Caki2 (cell line): Measurements from ENCODE around the gene TNK2. TPM values are rescaled to one million over a fixed set of nuclear protein-coding genes. Genes with fewer than 3 reads are reported as not detected.
"Not testable (repeated sequence)": the region's sequence is repeated elsewhere in the genome, so short reads cannot be mapped to it uniquely, and the experiment has no call there.

Experiments
- DNase-seq: peaks from one replicate; pipeline ENCODE4 v3.0.0-alpha.2; 2015; ENCODE audit warnings: low read depth
- in situ Hi-C: cut with HindIII; loops from 2 replicates; pipeline ENCODE4 v1.10.0; 2016; ENCODE audit warnings: low sequenced_read_pairs, low pct_unique_long_range_greater_than_20kb, mixed read lengths
- total RNA-seq: library from RNA; depleted of rRNA; stranded (reverse); fragments of >200 nt; shearing (Covaris generic); gene quantifications from 2 replicates; pipeline ENCODE4 v1.2.3, GENCODE V29; 2014; ENCODE audit warnings: low replicate concordance

TNK2 gene
- total RNA-seq, 1 experiment from 2014 or later = 10.7 TPM

- DNase-seq = no peak
- in situ Hi-C loops = no loop called here
These were observed 63.6 kb downstream of the TNK2 start for GRCh38 chr3:195844671-195845218.

GRCh38 chr3:195839260-195840010 is 68.9 kb downstream of the TNK2 start:
- DNase-seq = no peak
- in situ Hi-C loops = no loop called here

- in situ Hi-C loops = no loop called here
These were observed 69.6 kb downstream of the TNK2 start for GRCh38 chr3:195838714-195839113.

GRCh38 chr3:195836476-195837135 is 71.7 kb downstream of the TNK2 start:
- in situ Hi-C loops = no loop called here
- DNase-seq = no peak

More at GRCh38 chr3:195838714-195839113, 69.6 kb downstream of the TNK2 start:
- no peak for DNase-seq

GRCh38 chr3:195835791-195836190 is 72.6 kb downstream of the TNK2 start:
- no peak for DNase-seq
- in situ Hi-C loops = no loop called here

- in situ Hi-C loops = no loop called here
- DNase-seq = no peak
These were observed 73.4 kb downstream of the TNK2 start for GRCh38 chr3:195834675-195835583.

GRCh38 chr3:195829897-195830254 is 78.5 kb downstream of the TNK2 start:
- in situ Hi-C loops = no loop called here
- DNase-seq = no peak

GRCh38 chr3:195828762-195829161 is 79.6 kb downstream of the TNK2 start:
- in situ Hi-C loops = no loop called here
- DNase-seq = no peak

- no peak for DNase-seq
- in situ Hi-C loops = no loop called here
These were observed 82.2 kb downstream of the TNK2 start for GRCh38 chr3:195825857-195826804.

- no peak for DNase-seq
- in situ Hi-C loops = no loop called here
These were observed 83.2 kb downstream of the TNK2 start for GRCh38 chr3:195825191-195825588.

- in situ Hi-C loops = not testable (repeated sequence)
These were observed 83.7 kb downstream of the TNK2 start for GRCh38 chr3:195824425-195825190.

GRCh38 chr3:195823999-195824398 is 84.4 kb downstream of the TNK2 start:
- DNase-seq = no peak
- in situ Hi-C loops = no loop called here

More at GRCh38 chr3:195824425-195825190, 83.7 kb downstream of the TNK2 start:
- DNase-seq = not testable (repeated sequence)

- no peak for DNase-seq
- in situ Hi-C loops = no loop called here
These were observed 85.1 kb downstream of the TNK2 start for GRCh38 chr3:195823280-195823679.

GRCh38 chr3:195822131-195822696 is 86.1 kb downstream of the TNK2 start:
- DNase-seq = no peak
- in situ Hi-C loops = no loop called here

- in situ Hi-C loops = no loop called here
- no peak for DNase-seq
These were observed 86.8 kb downstream of the TNK2 start for GRCh38 chr3:195821403-195822130.

GRCh38 chr3:195820901-195821300 is 87.5 kb downstream of the TNK2 start:
- in situ Hi-C loops = no loop called here
- no peak for DNase-seq
